Neural progenitor cell (in vitro differentiated cells): Measurements from ENCODE around the gene RPRM. TPM values are rescaled to one million over a fixed set of nuclear protein-coding genes. Genes with fewer than 3 reads are reported as not detected.

Source experiments
- DNase-seq: peaks from one replicate; pipeline ENCODE4 v3.0.0-alpha.2; 2016; ENCODE audit warnings: low spot score
- H2AFZ ChIP-seq: fragments of 200-600 bp; sonication (generic); replicated peaks from 2 replicates; pipeline ENCODE4 v1.6.1; 2016; ENCODE audit warnings: antibody characterized with exemption
- H3F3A ChIP-seq: fragments of 200-600 bp; sonication (generic); 2 replicates; pipeline ENCODE4 v1.6.1; 2016; ENCODE audit warnings: antibody characterized with exemption, low read depth
- H3K27ac ChIP-seq: fragments of 200-600 bp; sonication (generic); 2 replicates; pipeline ENCODE4 v1.5.1; 2016; ENCODE audit warnings: mild to moderate bottlenecking
- H3K27me3 ChIP-seq: fragments of 200-600 bp; sonication (generic); 2 replicates; pipeline ENCODE4 v1.6.1; 2016; ENCODE audit warnings: mild to moderate bottlenecking, moderate library complexity
- H3K36me3 ChIP-seq: fragments of 200-600 bp; sonication (generic); 2 replicates; pipeline ENCODE4 v1.5.1; 2016
- H3K4me1 ChIP-seq: fragments of 200-600 bp; sonication (generic); 2 replicates; pipeline ENCODE4 v1.6.1; 2016; ENCODE audit warnings: mixed run types
- H3K4me2 ChIP-seq: fragments of 200-600 bp; sonication (generic); 2 replicates; pipeline ENCODE4 v1.6.1; 2016
- H3K4me3 ChIP-seq: fragments of 200-600 bp; sonication (generic); 2 replicates; pipeline ENCODE4 v1.5.1; 2016
- H3K79me2 ChIP-seq: fragments of 200-600 bp; sonication (generic); 2 replicates; pipeline ENCODE4 v1.6.1; 2016; ENCODE audit warnings: low read depth
- H3K9ac ChIP-seq: fragments of 200-600 bp; sonication (generic); 2 replicates; pipeline ENCODE4 v1.6.1; 2016
- H3K9me3 ChIP-seq: fragments of 200-600 bp; sonication (generic); 2 replicates; pipeline ENCODE4 v1.5.1; 2016; ENCODE audit warnings: low read depth
- H4K20me1 ChIP-seq: fragments of 200-600 bp; sonication (generic); 2 replicates; pipeline ENCODE4 v1.6.1; 2016; ENCODE audit warnings: low read depth
- H3K27ac Mint-ChIP-seq: 3 replicates; pipeline ENCODE4 v1.8.0; 2021; ENCODE audit warnings: mixed read lengths
- H3K27me3 Mint-ChIP-seq: 2 replicates; pipeline ENCODE4 v1.8.0; 2022; ENCODE audit warnings: low read depth, mild to moderate bottlenecking, inconsistent platforms, moderate library complexity, mixed read lengths; ENCODE audit not compliant: insufficient read depth
- H3K36me3 Mint-ChIP-seq: 3 replicates; pipeline ENCODE4 v1.8.0; 2021; ENCODE audit warnings: mixed read lengths
- H3K4me1 Mint-ChIP-seq: 3 replicates; pipeline ENCODE4 v1.8.0; 2021; ENCODE audit warnings: mixed read lengths
- H3K4me3 Mint-ChIP-seq: 3 replicates; pipeline ENCODE4 v1.8.0; 2021; ENCODE audit warnings: mild to moderate bottlenecking, moderate library complexity, mixed read lengths
- H3K9me3 Mint-ChIP-seq: 3 replicates; pipeline ENCODE4 v1.8.0; 2020; ENCODE audit warnings: mixed read lengths
- EZH2 ChIP-seq: fragments of 200-600 bp; sonication (generic); IDR thresholded peaks from 2 replicates; pipeline ENCODE4 v1.6.1; 2017; ENCODE audit warnings: antibody characterized with exemption, mild to moderate bottlenecking, moderate library complexity
- EZH2phosphoT487 ChIP-seq: fragments of 200-600 bp; sonication (generic); IDR thresholded peaks from 2 replicates; pipeline ENCODE4 v1.6.1; 2017; ENCODE audit warnings: antibody characterized with exemption
- small RNA-seq: library from RNA; depleted of rRNA; stranded (forward); fragments of <200 nt; gene quantifications from one replicate; pipeline ENCODE3, GENCODE V24; 2015
- total RNA-seq: library from RNA; depleted of rRNA; stranded (reverse); fragments of >200 nt; gene quantifications from 2 replicates; pipeline ENCODE4 v1.2.3, GENCODE V29; 2015; ENCODE audit warnings: low replicate concordance
- TF ChIP-seq, protein P1 (sequence below): fragments of 200-600 bp; sonication (generic); IDR thresholded peaks from 2 replicates; pipeline ENCODE4 v1.5.1; 2017; ENCODE audit warnings: antibody characterized with exemption, mild to moderate bottlenecking

The RPRM gene
- total RNA-seq, 1 donor from 2014 or later, result 0.51 TPM

DNA sequence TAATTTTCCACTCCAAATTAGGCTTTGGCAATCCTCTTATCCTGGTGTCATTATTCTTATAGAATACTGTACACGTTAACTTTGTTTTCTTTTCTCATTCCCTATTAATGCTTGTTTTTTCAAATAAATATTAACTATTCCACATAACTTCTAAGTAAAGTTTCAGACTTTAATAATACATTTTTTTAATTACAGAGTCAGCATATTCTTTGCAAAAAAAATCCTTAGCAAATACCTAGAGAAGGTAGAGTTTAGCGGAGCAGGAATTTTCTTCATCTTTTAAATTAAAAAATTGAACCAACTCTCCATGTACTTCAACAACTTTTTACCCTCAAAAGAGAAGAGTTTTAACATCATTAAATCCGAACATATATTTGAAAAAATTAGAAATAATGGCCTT lies 45.2 kb downstream of the RPRM start:
- no peaks in the 10 kb centered on the region for H3K36me3 Mint-ChIP-seq
- H3K27me3 Mint-ChIP-seq, result peaks cover 5% of the 10 kb centered on the region
- Histone ChIP-seq H3K9ac (no peak overlapping the region), H3K27ac (no peak overlapping the region), H3K4me1 (peaks cover 14% of the 10 kb centered on the region), H3K79me2 (no peaks in the 10 kb centered on the region), H3F3A (no peaks in the 10 kb centered on the region), H3K27me3 (no peaks in the 10 kb centered on the region), H3K9me3 (no peaks in the 10 kb centered on the region), H4K20me1 (no peaks in the 10 kb centered on the region), H3K36me3 (no peaks in the 10 kb centered on the region), H3K4me3 (no peak overlapping the region), H3K4me2 (no peak overlapping the region), H2AFZ (no peak overlapping the region)
- H3K27ac Mint-ChIP-seq, result no peak overlapping the region
- peaks cover 10% of the 10 kb centered on the region for H3K4me1 Mint-ChIP-seq
- DNase-seq, result no peak
- H3K4me3 Mint-ChIP-seq, result no peak overlapping the region
- no peak for TF ChIP-seq EZH2phosphoT487
- no peak for TF ChIP-seq EZH2
- TF ChIP-seq, protein P1, sequence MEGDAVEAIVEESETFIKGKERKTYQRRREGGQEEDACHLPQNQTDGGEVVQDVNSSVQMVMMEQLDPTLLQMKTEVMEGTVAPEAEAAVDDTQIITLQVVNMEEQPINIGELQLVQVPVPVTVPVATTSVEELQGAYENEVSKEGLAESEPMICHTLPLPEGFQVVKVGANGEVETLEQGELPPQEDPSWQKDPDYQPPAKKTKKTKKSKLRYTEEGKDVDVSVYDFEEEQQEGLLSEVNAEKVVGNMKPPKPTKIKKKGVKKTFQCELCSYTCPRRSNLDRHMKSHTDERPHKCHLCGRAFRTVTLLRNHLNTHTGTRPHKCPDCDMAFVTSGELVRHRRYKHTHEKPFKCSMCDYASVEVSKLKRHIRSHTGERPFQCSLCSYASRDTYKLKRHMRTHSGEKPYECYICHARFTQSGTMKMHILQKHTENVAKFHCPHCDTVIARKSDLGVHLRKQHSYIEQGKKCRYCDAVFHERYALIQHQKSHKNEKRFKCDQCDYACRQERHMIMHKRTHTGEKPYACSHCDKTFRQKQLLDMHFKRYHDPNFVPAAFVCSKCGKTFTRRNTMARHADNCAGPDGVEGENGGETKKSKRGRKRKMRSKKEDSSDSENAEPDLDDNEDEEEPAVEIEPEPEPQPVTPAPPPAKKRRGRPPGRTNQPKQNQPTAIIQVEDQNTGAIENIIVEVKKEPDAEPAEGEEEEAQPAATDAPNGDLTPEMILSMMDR, result no peak
- peaks cover 6% of the 10 kb centered on the region for H3K9me3 Mint-ChIP-seq

DNA sequence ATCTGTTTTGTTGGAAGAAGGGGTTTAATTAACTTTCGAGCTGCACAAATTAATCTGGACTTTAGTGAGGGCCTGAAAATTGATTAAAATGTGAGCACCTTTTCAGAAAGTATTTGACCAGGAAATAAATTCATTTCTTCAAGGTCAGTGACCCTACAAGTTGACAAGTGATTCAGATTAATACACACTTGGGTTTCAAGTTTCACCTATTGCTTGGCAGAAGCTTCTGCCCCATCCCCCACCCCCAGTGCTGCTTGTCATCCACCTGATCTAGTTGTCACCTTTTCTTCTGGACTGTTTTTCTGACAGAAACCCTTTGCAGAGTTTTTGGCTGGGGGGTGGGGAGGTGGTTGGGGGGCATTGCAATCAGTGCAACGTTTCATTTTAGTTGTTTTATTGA lies 46.2 kb downstream of the RPRM start:
- Histone ChIP-seq H2AFZ (no peak overlapping the region), H3K36me3 (no peaks in the 10 kb centered on the region), H3F3A (no peaks in the 10 kb centered on the region), H3K4me1 (peaks cover 14% of the 10 kb centered on the region), H3K79me2 (no peaks in the 10 kb centered on the region), H4K20me1 (no peaks in the 10 kb centered on the region), H3K27me3 (no peaks in the 10 kb centered on the region), H3K4me3 (no peak overlapping the region), H3K9me3 (no peaks in the 10 kb centered on the region), H3K27ac (no peak overlapping the region), H3K9ac (no peak overlapping the region), H3K4me2 (no peak overlapping the region)
- H3K36me3 Mint-ChIP-seq, result no peaks in the 10 kb centered on the region
- peaks cover 10% of the 10 kb centered on the region for H3K4me1 Mint-ChIP-seq
- TF ChIP-seq EZH2, result no peak
- TF ChIP-seq EZH2phosphoT487, result no peak
- TF ChIP-seq, protein P1, result no peak
- H3K4me3 Mint-ChIP-seq, result no peak overlapping the region
- H3K9me3 Mint-ChIP-seq, result peaks cover 2% of the 10 kb centered on the region
- H3K27ac Mint-ChIP-seq, result no peak overlapping the region
- peaks cover 3% of the 10 kb centered on the region for H3K27me3 Mint-ChIP-seq
- no peak for DNase-seq

DNA sequence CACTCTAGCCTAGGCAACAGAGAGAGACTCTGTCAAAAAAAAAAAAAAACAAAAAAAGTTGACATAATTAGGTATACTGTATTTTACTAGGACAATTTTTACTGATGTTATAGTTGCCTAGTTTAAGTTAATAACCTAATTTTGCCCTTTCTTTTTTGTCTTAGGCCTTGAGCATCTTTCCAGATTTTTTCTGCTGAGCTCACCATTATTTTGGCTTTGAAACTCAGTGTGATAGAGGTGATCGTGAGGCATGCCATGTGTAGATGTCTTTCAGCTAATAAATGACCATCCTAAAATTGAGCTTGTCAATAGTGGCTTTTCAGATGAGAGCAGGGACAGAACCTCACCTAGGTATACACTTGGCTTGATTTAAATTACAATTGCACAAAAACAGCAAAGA lies 47.4 kb downstream of the RPRM start:
- no peak overlapping the region for H2AFZ ChIP-seq

More for the DNA sequence above, 47.4 kb downstream of the RPRM start:
- Mint-ChIP-seq H3K4me1 (peaks cover 10% of the 10 kb centered on the region), H3K27me3 (no peaks in the 10 kb centered on the region), H3K9me3 (no peaks in the 10 kb centered on the region), H3K36me3 (no peaks in the 10 kb centered on the region), H3K27ac (no peak overlapping the region), H3K4me3 (no peak overlapping the region)
- H3F3A ChIP-seq, result no peaks in the 10 kb centered on the region
- no peaks in the 10 kb centered on the region for H3K36me3 ChIP-seq
- H3K9ac ChIP-seq, result no peak overlapping the region
- TF ChIP-seq, protein P1, result no peak
- no peak for TF ChIP-seq EZH2
- no peak for TF ChIP-seq EZH2phosphoT487
- H3K27ac ChIP-seq, result no peak overlapping the region
- no peak overlapping the region for H3K4me3 ChIP-seq
- no peaks in the 10 kb centered on the region for H3K9me3 ChIP-seq
- no peak for DNase-seq
- H3K4me2 ChIP-seq, result no peak overlapping the region
- no peaks in the 10 kb centered on the region for H3K79me2 ChIP-seq
- H3K27me3 ChIP-seq, result no peaks in the 10 kb centered on the region
- no peaks in the 10 kb centered on the region for H4K20me1 ChIP-seq
- peaks cover 14% of the 10 kb centered on the region for H3K4me1 ChIP-seq

Small RNA genes lying within 50 kb of the gene (small RNA-seq; reads per million reads assigned to genes)
- gene RF00275, result not detected
